Mucosa of gallbladder (tissue), 1 donor: Measurements from ENCODE around the gene ACTL7A. TPM values are rescaled to one million over a fixed set of nuclear protein-coding genes. Genes with fewer than 3 reads are reported as not detected.

Experiments used
- DNase-seq: peaks from one replicate; pipeline ENCODE4 v3.0.0-alpha.2; 2020; ENCODE audit warnings: low spot score
- total RNA-seq: library from RNA; stranded (reverse); gene quantifications from one replicate; pipeline ENCODE4 v1.2.1, GENCODE V29; 2021
- donor health status: DM: no; HTN: no; CAD: no.

The ACTL7A gene
- total RNA-seq, 1 donor from 2014 or later = not detected

GRCh38 chr9:108850293-108850897 lies 11.7 kb upstream of the ACTL7A start:
- no peak for DNase-seq

- no peak for DNase-seq
These were observed 10.9 kb upstream of the ACTL7A start for GRCh38 chr9:108851138-108851537.

- no peak for DNase-seq
These were observed 10.0 kb upstream of the ACTL7A start for GRCh38 chr9:108852079-108852478.

- no peak for DNase-seq
These were observed 8.0 kb upstream of the ACTL7A start for GRCh38 chr9:108854094-108854493.

GRCh38 chr9:108854641-108855528 lies 7.2 kb upstream of the ACTL7A start:
- DNase-seq = no peak

- DNase-seq = no peak
These were observed 6.6 kb upstream of the ACTL7A start for GRCh38 chr9:108855529-108855886.

- DNase-seq = no peak
These were observed 6.2 kb upstream of the ACTL7A start, which contains the start of gene ACTL7B for GRCh38 chr9:108855888-108856287. Gene ACTL7B (minus strand): TSS chr9:108855986. CDS start chr9:108855930, 56 bp downstream.

- no peak for DNase-seq
These were observed 4.5 kb upstream of the ACTL7A start for GRCh38 chr9:108857572-108857971.

GRCh38 chr9:108859459-108860114 lies 2.5 kb upstream of the ACTL7A start:
- DNase-seq = no peak

GRCh38 chr9:108860354-108860753 lies 1.7 kb upstream of the ACTL7A start:
- DNase-seq = no peak

- no peak for DNase-seq
These were observed 1.3 kb upstream of the ACTL7A start for GRCh38 chr9:108860764-108861163.

GRCh38 chr9:108861464-108861863 lies 602 bp upstream of the ACTL7A start:
- no peak for DNase-seq

GRCh38 chr9:108863891-108864290 lies 1.8 kb downstream of the ACTL7A start:
- DNase-seq = no peak

GRCh38 chr9:108864446-108864845 lies 2.4 kb downstream of the ACTL7A start:
- DNase-seq = no peak

GRCh38 chr9:108865037-108865436 lies 3.0 kb downstream of the ACTL7A start:
- DNase-seq = no peak

GRCh38 chr9:108866001-108866420 lies 3.9 kb downstream of the ACTL7A start:
- DNase-seq = no peak

- DNase-seq = no peak
These were observed 5.0 kb downstream of the ACTL7A start for GRCh38 chr9:108867116-108867515.

- DNase-seq = no peak
These were observed 5.8 kb downstream of the ACTL7A start for GRCh38 chr9:108867829-108868228.

- DNase-seq = no peak
These were observed 7.1 kb downstream of the ACTL7A start for GRCh38 chr9:108869092-108869725.

GRCh38 chr9:108874058-108874788 lies 12.2 kb downstream of the ACTL7A start:
- DNase-seq = no peak

- DNase-seq = no peak
These were observed 14.4 kb downstream of the ACTL7A start for GRCh38 chr9:108876425-108876824.
